Karpas-422 (cell line): ENCODE data around the gene POLD3. TPM values are rescaled to one million over a fixed set of nuclear protein-coding genes. Genes with fewer than 3 reads are reported as not detected.
A peak's percentile ranks its signal among the peaks of the same experiment; 100 is the strongest.

Experiments
- DNase-seq: peaks from one replicate; pipeline ENCODE4 v3.0.0-alpha.2; 2015
- H2AFZ ChIP-seq: fragments of 200-600 bp; sonication (generic); 2 replicates; pipeline ENCODE4 v1.6.1; 2014; ENCODE audit warnings: antibody characterized with exemption, low read length, mixed read lengths
- H3K27ac ChIP-seq: fragments of 200-600 bp; sonication (generic); 2 replicates; pipeline ENCODE4 v1.5.1; 2014; ENCODE audit warnings: mild to moderate bottlenecking, low read length, moderate library complexity
- H3K27me3 ChIP-seq: fragments of 200-600 bp; sonication (generic); 2 replicates; pipeline ENCODE4 v1.6.1; 2014; ENCODE audit warnings: low read length, mixed read lengths
- H3K36me3 ChIP-seq: fragments of 200-600 bp; sonication (generic); 2 replicates; pipeline ENCODE4 v1.6.1; 2014; ENCODE audit warnings: low read length, mixed read lengths; ENCODE audit not compliant: insufficient read depth
- H3K4me1 ChIP-seq: fragments of 200-600 bp; sonication (generic); 2 replicates; pipeline ENCODE4 v1.6.1; 2014; ENCODE audit warnings: mild to moderate bottlenecking, low read length, mixed read lengths
- H3K4me2 ChIP-seq: fragments of 200-600 bp; sonication (generic); 2 replicates; pipeline ENCODE4 v1.6.1; 2014; ENCODE audit warnings: low read length, low read depth, mild to moderate bottlenecking; ENCODE audit not compliant: poor library complexity, severe bottlenecking
- H3K4me3 ChIP-seq: fragments of 200-600 bp; sonication (generic); 2 replicates; pipeline ENCODE4 v1.5.1; 2014; ENCODE audit warnings: mild to moderate bottlenecking, antibody characterized with exemption, low read length, mixed read lengths
- H3K79me2 ChIP-seq: fragments of 200-600 bp; sonication (generic); 2 replicates; pipeline ENCODE4 v1.6.1; 2014; ENCODE audit warnings: mild to moderate bottlenecking, low read length, mixed read lengths
- H3K9ac ChIP-seq: fragments of 200-600 bp; sonication (generic); 2 replicates; pipeline ENCODE4 v1.6.0; 2014; ENCODE audit warnings: low read length
- H3K9me2 ChIP-seq: fragments of 200-600 bp; sonication (generic), shearing (Covaris generic); replicated peaks from 2 replicates; pipeline ENCODE4 v1.6.0; 2014; ENCODE audit warnings: mild to moderate bottlenecking, low read length, moderate library complexity; ENCODE audit not compliant: insufficient read depth
- H3K9me3 ChIP-seq: fragments of 300-700, 200-600 bp; sonication (generic); 2 replicates; pipeline ENCODE4 v1.6.1; 2014; ENCODE audit warnings: low read length, mixed read lengths
- H4K20me1 ChIP-seq: fragments of 200-600 bp; sonication (generic); 2 replicates; pipeline ENCODE4 v1.6.1; 2014; ENCODE audit warnings: mild to moderate bottlenecking, antibody characterized with exemption, low read length, low read depth; ENCODE audit not compliant: insufficient read depth
- total RNA-seq: library from RNA; depleted of rRNA; stranded (reverse); fragments of >200 nt; shearing (Covaris generic); gene quantifications from 2 replicates; pipeline ENCODE4 v1.2.3, GENCODE V29; 2014; ENCODE audit warnings: low replicate concordance

POLD3 gene
- total RNA-seq, 1 experiment from 2014 or later, result 20.8 TPM

GRCh38 chr11:74559934-74560309, 32.5 kb upstream of the POLD3 start:
- Histone ChIP-seq H3K27ac (no peak overlapping the region), H3K4me3 (no peak overlapping the region), H2AFZ (no peak overlapping the region), H3K36me3 (no peaks in the 10 kb centered on the region), H3K4me1 (no peaks in the 10 kb centered on the region), H4K20me1 (no peaks in the 10 kb centered on the region), H3K79me2 (no peaks in the 10 kb centered on the region), H3K9me2 (no peaks in the 10 kb centered on the region), H3K9ac (no peak overlapping the region), H3K4me2 (no peak overlapping the region), H3K9me3 (no peaks in the 10 kb centered on the region), H3K27me3 (no peaks in the 10 kb centered on the region)
- no peak for DNase-seq

- Histone ChIP-seq H2AFZ (no peak overlapping the region), H3K79me2 (no peaks in the 10 kb centered on the region), H3K4me1 (no peaks in the 10 kb centered on the region), H3K36me3 (no peaks in the 10 kb centered on the region), H4K20me1 (no peaks in the 10 kb centered on the region), H3K4me3 (no peak overlapping the region), H3K9ac (no peak overlapping the region), H3K9me3 (no peaks in the 10 kb centered on the region), H3K27ac (no peak overlapping the region), H3K27me3 (no peaks in the 10 kb centered on the region), H3K9me2 (no peaks in the 10 kb centered on the region), H3K4me2 (no peak overlapping the region)
- DNase-seq, result no peak
These were observed 26.0 kb upstream of the POLD3 start for GRCh38 chr11:74566146-74566960.

DNA sequence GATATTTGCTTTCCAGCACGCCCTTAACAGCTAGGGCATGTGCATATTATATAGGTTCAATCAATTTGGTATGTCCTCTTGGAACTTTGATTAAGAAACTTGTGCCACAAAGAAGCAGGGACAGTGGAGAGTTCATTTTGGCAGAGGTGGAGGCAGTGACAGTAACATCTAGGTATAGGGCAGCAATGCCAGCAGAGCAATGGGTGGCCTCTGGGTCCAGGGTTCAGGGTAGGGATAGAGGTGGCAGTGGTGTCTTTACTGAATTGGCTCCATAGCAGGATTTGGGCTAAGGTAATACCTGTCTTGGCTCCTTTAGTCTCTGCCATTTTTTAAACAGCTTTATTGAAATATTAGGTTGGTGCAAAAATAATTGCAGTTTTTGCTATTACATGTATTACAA, 24.4 kb upstream of the POLD3 start:
- no peak overlapping the region for H3K4me3 ChIP-seq
- no peaks in the 10 kb centered on the region for H3K79me2 ChIP-seq
- H4K20me1 ChIP-seq, result no peaks in the 10 kb centered on the region
- no peaks in the 10 kb centered on the region for H3K9me3 ChIP-seq
- DNase-seq, result no peak
- H2AFZ ChIP-seq, result no peak overlapping the region
- no peak overlapping the region for H3K27ac ChIP-seq
- H3K36me3 ChIP-seq, result no peaks in the 10 kb centered on the region
- no peak overlapping the region for H3K9ac ChIP-seq
- no peaks in the 10 kb centered on the region for H3K4me1 ChIP-seq
- H3K9me2 ChIP-seq, result no peaks in the 10 kb centered on the region
- no peaks in the 10 kb centered on the region for H3K27me3 ChIP-seq
- H3K4me2 ChIP-seq, result no peak overlapping the region

DNA sequence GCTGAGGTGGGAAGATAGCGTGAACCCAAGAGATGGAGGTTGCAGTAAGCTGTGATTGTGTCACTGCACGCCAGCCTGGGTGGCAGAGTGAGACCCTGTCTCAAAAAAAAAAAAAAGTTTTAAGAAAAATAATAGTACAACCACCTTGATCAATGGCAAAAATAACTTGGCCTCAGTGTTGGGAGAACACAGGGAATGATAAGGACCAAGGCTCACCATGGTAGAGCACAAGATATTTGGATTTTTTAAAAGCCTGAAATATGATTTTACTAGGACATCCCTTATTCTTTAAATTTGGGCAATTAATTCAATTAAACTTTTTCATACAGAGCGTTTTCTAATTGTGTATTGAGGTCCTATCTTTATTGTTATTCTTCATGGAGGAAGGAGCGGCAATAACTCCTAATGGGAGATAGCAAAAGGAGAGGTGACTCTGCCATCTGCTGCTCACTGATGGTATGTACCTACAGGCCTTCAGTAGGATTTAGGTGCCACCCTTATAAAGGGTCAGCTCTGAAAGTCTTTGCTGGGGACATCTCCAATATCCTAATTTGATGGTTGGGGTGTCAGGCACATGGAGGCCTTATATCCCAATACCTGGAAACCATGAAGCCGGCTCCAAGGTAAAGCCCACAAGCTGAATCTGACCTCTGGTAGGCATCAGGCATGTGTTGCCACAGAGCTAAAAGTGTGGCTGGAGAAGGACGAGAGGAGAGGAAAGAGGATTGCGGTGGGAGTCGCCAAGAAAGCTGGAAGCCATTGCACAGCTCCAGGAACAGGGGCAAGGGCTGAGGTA, 21.9 kb upstream of the POLD3 start:
- DNase-seq, result peak; percentile 80
- H2AFZ ChIP-seq, result no peak overlapping the region
- H3K36me3 ChIP-seq, result no peaks in the 10 kb centered on the region

DNA sequence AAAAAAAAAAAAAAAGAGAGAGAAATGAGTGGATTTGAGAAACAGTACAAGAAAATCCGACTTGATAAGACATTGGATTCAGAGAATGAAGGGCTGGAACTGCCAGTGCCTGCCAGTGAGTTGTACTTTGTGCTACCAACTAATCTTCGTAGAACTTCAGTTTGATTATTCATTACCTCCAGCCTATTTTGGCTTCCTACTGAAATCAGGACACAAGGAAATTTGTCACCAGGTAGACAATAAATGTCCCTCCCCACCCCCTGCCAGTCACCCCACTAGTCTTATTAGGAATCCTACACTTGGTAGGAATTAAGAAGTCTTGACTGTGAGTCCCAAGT, 21.4 kb upstream of the POLD3 start:
- DNase-seq, result no peak
- no peaks in the 10 kb centered on the region for H3K27me3 ChIP-seq
- no peaks in the 10 kb centered on the region for H4K20me1 ChIP-seq
- H3K4me3 ChIP-seq, result no peak overlapping the region
- no peak overlapping the region for H2AFZ ChIP-seq
- no peak overlapping the region for H3K9ac ChIP-seq
- H3K4me2 ChIP-seq, result no peak overlapping the region
- H3K9me2 ChIP-seq, result no peaks in the 10 kb centered on the region
- H3K36me3 ChIP-seq, result no peaks in the 10 kb centered on the region
- no peak overlapping the region for H3K27ac ChIP-seq
- no peaks in the 10 kb centered on the region for H3K79me2 ChIP-seq
- H3K9me3 ChIP-seq, result no peaks in the 10 kb centered on the region
- no peaks in the 10 kb centered on the region for H3K4me1 ChIP-seq

More for the DNA sequence above, 21.9 kb upstream of the POLD3 start:
- H3K4me1 ChIP-seq, result no peaks in the 10 kb centered on the region
- no peaks in the 10 kb centered on the region for H4K20me1 ChIP-seq
- no peak overlapping the region for H3K4me2 ChIP-seq
- H3K27ac ChIP-seq, result no peak overlapping the region
- H3K9me3 ChIP-seq, result no peaks in the 10 kb centered on the region
- H3K9me2 ChIP-seq, result no peaks in the 10 kb centered on the region
- no peaks in the 10 kb centered on the region for H3K27me3 ChIP-seq
- no peaks in the 10 kb centered on the region for H3K79me2 ChIP-seq
- H3K4me3 ChIP-seq, result no peak overlapping the region
- H3K9ac ChIP-seq, result no peak overlapping the region

DNA sequence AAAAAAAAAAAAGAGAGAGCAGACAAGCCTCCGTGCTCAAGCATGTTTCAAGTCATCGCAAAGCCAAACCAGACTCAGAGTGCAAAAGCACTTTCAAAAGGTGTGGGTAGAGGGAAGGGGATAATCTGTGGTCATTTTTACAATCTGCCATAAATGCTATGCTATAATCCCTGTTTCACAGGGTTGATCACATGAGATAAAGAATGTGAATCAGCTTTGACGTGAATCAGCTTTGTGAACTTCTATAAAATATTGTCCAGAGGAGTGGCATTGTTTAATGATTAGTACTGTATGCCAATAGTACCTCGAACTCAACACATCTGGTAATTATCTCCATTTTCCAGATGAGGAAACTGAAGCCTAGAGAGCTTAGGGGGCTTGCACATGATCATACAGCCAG, 20.0 kb upstream of the POLD3 start:
- Histone ChIP-seq H2AFZ (no peak overlapping the region), H3K27ac (no peak overlapping the region), H3K9me3 (no peaks in the 10 kb centered on the region), H3K27me3 (no peaks in the 10 kb centered on the region), H3K4me2 (no peak overlapping the region), H3K9me2 (no peaks in the 10 kb centered on the region), H3K79me2 (no peaks in the 10 kb centered on the region), H4K20me1 (no peaks in the 10 kb centered on the region), H3K4me3 (no peak overlapping the region), H3K36me3 (no peaks in the 10 kb centered on the region), H3K9ac (no peak overlapping the region), H3K4me1 (no peaks in the 10 kb centered on the region)
- DNase-seq, result no peak

DNA sequence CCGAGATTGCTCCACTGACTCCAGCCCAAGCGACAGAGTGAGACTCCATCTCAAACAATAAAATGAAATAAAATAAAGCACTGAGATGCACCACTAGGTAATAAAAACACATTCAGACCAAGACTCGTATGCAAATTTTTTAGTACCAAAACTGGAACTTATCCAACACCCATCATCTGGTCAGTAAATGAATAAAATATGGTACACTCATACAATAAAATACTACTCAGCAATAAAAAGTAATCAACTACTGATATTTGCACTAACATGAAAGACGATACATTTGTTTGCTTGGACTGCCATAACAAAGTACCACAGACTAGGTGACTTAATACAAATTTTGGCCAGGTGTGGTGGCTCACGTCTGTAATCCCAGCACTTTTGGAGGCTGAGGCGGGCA, 17.8 kb upstream of the POLD3 start:
- Histone ChIP-seq H3K36me3 (no peaks in the 10 kb centered on the region), H3K27me3 (no peaks in the 10 kb centered on the region), H3K9ac (no peak overlapping the region), H3K4me1 (no peaks in the 10 kb centered on the region), H3K9me2 (no peaks in the 10 kb centered on the region), H4K20me1 (no peaks in the 10 kb centered on the region), H3K4me2 (no peak overlapping the region), H3K27ac (no peak overlapping the region), H3K9me3 (no peaks in the 10 kb centered on the region), H2AFZ (no peak overlapping the region), H3K4me3 (no peak overlapping the region), H3K79me2 (no peaks in the 10 kb centered on the region)
- DNase-seq, result no peak

DNA sequence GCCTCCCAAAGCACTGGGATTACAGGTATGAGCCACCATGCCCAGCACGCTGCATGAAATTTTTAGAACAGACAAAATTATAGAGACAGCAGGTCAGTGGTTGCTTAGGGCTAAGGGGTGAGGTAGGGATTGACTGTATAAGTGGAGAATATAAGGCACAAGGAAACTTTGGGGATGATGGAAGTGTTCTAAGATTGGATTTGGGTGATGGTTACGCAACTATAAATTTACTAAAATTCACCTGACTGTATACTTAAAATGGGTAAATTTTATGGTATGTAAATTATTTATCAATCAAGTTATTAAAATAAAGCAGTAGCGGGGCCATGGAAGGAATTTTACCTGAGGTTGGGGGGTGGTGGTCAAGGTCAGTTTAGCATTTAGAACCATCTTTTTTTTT, 16.4 kb upstream of the POLD3 start:
- no peaks in the 10 kb centered on the region for H4K20me1 ChIP-seq
- no peaks in the 10 kb centered on the region for H3K79me2 ChIP-seq
- H3K9me3 ChIP-seq, result no peaks in the 10 kb centered on the region
- no peaks in the 10 kb centered on the region for H3K9me2 ChIP-seq
- no peaks in the 10 kb centered on the region for H3K36me3 ChIP-seq
- H3K9ac ChIP-seq, result no peak overlapping the region
- no peaks in the 10 kb centered on the region for H3K4me1 ChIP-seq
- H3K4me2 ChIP-seq, result no peak overlapping the region
- DNase-seq, result no peak
- H3K27ac ChIP-seq, result no peak overlapping the region
- no peak overlapping the region for H3K4me3 ChIP-seq
- no peaks in the 10 kb centered on the region for H3K27me3 ChIP-seq
- H2AFZ ChIP-seq, result no peak overlapping the region
